GM23338 (cell line): ENCODE data around the gene FAT4.

ENCODE experiments used
- CREB1 ChIP-seq: fragments of 250-450 bp; sonication (Bioruptor Pico); IDR thresholded peaks from 2 replicates; pipeline ENCODE4 v1.5.0; 2020; ENCODE audit warnings: low read depth, mild to moderate bottlenecking, moderate library complexity
- CTCF ChIP-seq, 2 experiments: fragments of 200-600 bp in 1 of 2; sonication (generic) in 1 of 2; conservative IDR thresholded peaks; 2 replicates each; pipeline versions ENCODE4 v1.5.1 to v1.6.1; 2016 to 2017; ENCODE audit warnings: antibody characterized with exemption in 2 of 2, low read depth in 2 of 2, mild to moderate bottlenecking in 2 of 2, moderate library complexity in 1 of 2
- EZH2phosphoT487 ChIP-seq: fragments of 200-600 bp; sonication (generic); IDR thresholded peaks from one replicate; pipeline ENCODE4 v1.8.1; 2018; ENCODE audit warnings: antibody characterized with exemption; ENCODE audit not compliant: unreplicated experiment
- JUNB ChIP-seq: IDR thresholded peaks from one replicate; pipeline ENCODE4 v1.6.1; 2016; ENCODE audit warnings: antibody characterized with exemption; ENCODE audit not compliant: unreplicated experiment
- POLR2AphosphoS5 ChIP-seq: IDR thresholded peaks from 2 replicates; pipeline ENCODE4 v1.6.1; 2016; ENCODE audit warnings: antibody characterized with exemption, low read depth
- REST ChIP-seq: IDR thresholded peaks from one replicate; pipeline ENCODE4 v1.6.1; 2018; ENCODE audit warnings: antibody characterized with exemption; ENCODE audit not compliant: unreplicated experiment
- STAT1 ChIP-seq: IDR thresholded peaks from one replicate; pipeline ENCODE4 v1.6.1; 2016; ENCODE audit warnings: antibody characterized with exemption; ENCODE audit not compliant: unreplicated experiment
- ZNF331 ChIP-seq: fragments of 250-450 bp; sonication (Bioruptor Pico); IDR thresholded peaks from 2 replicates; pipeline ENCODE4 v1.5.0; 2020; ENCODE audit warnings: low read depth, mild to moderate bottlenecking, moderate library complexity

GRCh38 chr4:125353131-125353530 is 38.4 kb downstream of the FAT4 start:
- TF ChIP-seq POLR2AphosphoS5: no peak
- no peak for TF ChIP-seq CTCF (conservative IDR thresholded peaks at IDR 0.05; ENCODE audit: low read depth in 2 of 2)
- no peak for TF ChIP-seq EZH2phosphoT487
- no peak for TF ChIP-seq CREB1
- TF ChIP-seq ZNF331 (CRISPR knock-in tag): no peak
- no peak for TF ChIP-seq STAT1
- TF ChIP-seq REST: no peak
- TF ChIP-seq JUNB: no peak
